Measurements from ENCODE around the gene STMN3. TPM values are rescaled to one million over a fixed set of nuclear protein-coding genes. Genes with fewer than 3 reads are reported as not detected.

The STMN3 gene
- total RNA-seq, 1 experiment from 2014 or later = 138 TPM

GRCh38 chr20:63653974-63654668, 897 bp upstream of the STMN3 start:
- Histone ChIP-seq H3K27me3 (ENCODE audit: insufficient read depth, low read length) (no peaks in the 10 kb centered on the region), H3K4me2 (ENCODE audit: low read length) (peak overlapping the region; percentile 89), H3K27ac (ENCODE audit: low read depth, low read length) (peak overlapping the region; percentile 65), H3K36me3 (ENCODE audit: control insufficient read depth in 1 of 2, insufficient read depth in 2 of 2, low read length in 2 of 2) (no peaks in the 10 kb centered on the region), H3K79me2 (ENCODE audit: insufficient read depth, low read length) (peaks cover 33% of the 10 kb centered on the region), H3K4me3 (replicated peaks in 1 of 2; ENCODE audit: low read depth in 1 of 2, low read length in 2 of 2) (peak overlapping the region; percentile 65 to 75), H3K9me3 (ENCODE audit: control insufficient read depth in 1 of 2, insufficient read depth in 1 of 2, low read depth in 1 of 2, low read length in 2 of 2) (no peaks in the 10 kb centered on the region), H4K20me1 (ENCODE audit: insufficient read depth) (no peaks in the 10 kb centered on the region), H3K9ac (ENCODE audit: low read length) (peak overlapping the region; percentile 64), H3K9me2 (ENCODE audit: insufficient read depth) (no peaks in the 10 kb centered on the region), H3K4me1 (ENCODE audit: control insufficient read depth in 1 of 2, insufficient read depth in 2 of 2, low read length in 2 of 2) (peaks cover 18 to 49% of the 10 kb centered on the region in 2 experiments), H2AFZ (ENCODE audit: low read depth, low read length, poor library complexity, severe bottlenecking) (no peak overlapping the region)
- no peak for ATAC-seq
- RAD21 ChIA-PET (ENCODE audit: low non-redundant PET in 1 of 2, low total read pairs in 2 of 2, uncharacterized antibody in 2 of 2, unreplicated experiment in 2 of 2) = no interaction called here
- no peak for TF ChIP-seq TCF7L2 (IDR thresholded peaks at IDR 0.05; ENCODE audit: borderline replicate concordance, extremely low read depth, insufficient read depth, insufficient read length)
- no peak for TF ChIP-seq CEBPB (IDR thresholded peaks at IDR 0.05; ENCODE audit: low read depth)
- TF ChIP-seq SIN3A (IDR thresholded peaks at IDR 0.05; ENCODE audit: low read depth) = no peak
- TF ChIP-seq CTCF (IDR thresholded peaks at IDR 0.05 in 2 of 3, conservative IDR thresholded peaks at IDR 0.05 in 1 of 3; ENCODE audit: borderline replicate concordance in 1 of 3, insufficient read depth in 1 of 3, low read depth in 2 of 3, low read length in 2 of 3) = no peak
- no peak for TF ChIP-seq EGR1 (IDR thresholded peaks at IDR 0.05; ENCODE audit: low read depth)
- no peak for TF ChIP-seq ZNF274 (IDR thresholded peaks at IDR 0.05; ENCODE audit: low read depth, low read length)
- TF ChIP-seq ATF3 (IDR thresholded peaks at IDR 0.05) = no peak
- no peak for TF ChIP-seq ELF1 (IDR thresholded peaks at IDR 0.05; ENCODE audit: borderline replicate concordance, low read depth)
- no peak for TF ChIP-seq ZFX (IDR thresholded peaks at IDR 0.05)
- no peak for TF ChIP-seq SP1 (IDR thresholded peaks at IDR 0.05; ENCODE audit: low read depth)
- TF ChIP-seq FOSL1 (IDR thresholded peaks at IDR 0.05; ENCODE audit: low read depth) = no peak
- TF ChIP-seq JUND (IDR thresholded peaks at IDR 0.05) = no peak
- no peak for TF ChIP-seq CBX3 (IDR thresholded peaks at IDR 0.05; ENCODE audit: low read depth)
- TF ChIP-seq YY1 (IDR thresholded peaks at IDR 0.05; ENCODE audit: extremely low read depth, insufficient replicate concordance, low read depth, low read length) = no peak
- no peak for TF ChIP-seq EZH2phosphoT487 (IDR thresholded peaks at IDR 0.05; ENCODE audit: borderline replicate concordance)
- TF ChIP-seq ZBTB33 (IDR thresholded peaks at IDR 0.05; ENCODE audit: extremely low read depth, insufficient replicate concordance, low read length) = no peak
- no peak for TF ChIP-seq SRF (IDR thresholded peaks at IDR 0.05; ENCODE audit: low read depth)
- no peak for TF ChIP-seq RAD21 (IDR thresholded peaks at IDR 0.05; ENCODE audit: low read depth)
- BruUV-seq (replicated peaks) = no TSS peak
- no peak for DNase-seq (ENCODE audit: low read depth, low spot score)
- intact Hi-C loops (cut with micrococcal nuclease) = loop anchor here (1.0 to 2.0 kb wide), 2 partner anchors 28 to 43 kb away; partner anchors contain the start of gene TNFRSF6B
- CTCF ChIA-PET = interaction anchor here (1.0 to 1.1 kb wide), 2 partner anchors 12 to 116 kb away, joined by 3 to 6 read pairs; no protein-coding TSS in a partner anchor
- POLR2A ChIA-PET = interaction anchor here (1.1 to 1.2 kb wide), 3 partner anchors 12 to 211 kb away, joined by 3 to 7 read pairs (median 4); partner anchors contain the start of gene TPD52L2
